IMR-90 (cell line): ENCODE results near the gene CMIP. TPM values are rescaled to one million over a fixed set of nuclear protein-coding genes. Genes with fewer than 3 reads are reported as not detected.
A peak's percentile ranks its signal among the peaks of the same experiment; 100 is the strongest.

ENCODE experiments used
- ATAC-seq: fragments of 200-7000 bp; cut with Tn5 transposase; 2 replicates; pipeline ENCODE4 v1.9.1; 2020; ENCODE audit warnings: low read depth, mild to moderate bottlenecking, moderate library complexity
- BruUV-seq: library from RNA; stranded (reverse); fragments of 400-500 nt; replicated peaks from 2 replicates; lab custom pipeline; 2021; lab: Mats Ljungman, UMichigan
- CTCF ChIA-PET: fragments of 300-600 bp; formaldehyde crosslinking; extraction: SDS; loops from one replicate; lab custom pipeline; 2021; ENCODE audit warnings: antibody characterized with exemption; lab: Yijun Ruan, JAX
- POLR2A ChIA-PET: fragments of 300-600 bp; sonication (Branson Sonifier 250); formaldehyde crosslinking; loops from one replicate; lab custom pipeline; 2022; ENCODE audit warnings: antibody characterized with exemption; ENCODE audit not compliant: unreplicated experiment; lab: Charles Lee
- DNase-seq: peaks from one replicate; pipeline ENCODE4 v3.0.0; 2013
- H2AFZ ChIP-seq: replicated peaks from 2 replicates; pipeline ENCODE3; 2013; ENCODE audit warnings: low read length, mild to moderate bottlenecking; ENCODE audit not compliant: poor library complexity
- H2AK5ac ChIP-seq: 2 replicates; pipeline ENCODE4 v1.6.1; 2013; ENCODE audit warnings: low read depth, low read length, inconsistent platforms
- H2AK9ac ChIP-seq: replicated peaks from 2 replicates; pipeline ENCODE3; 2013; ENCODE audit warnings: mild to moderate bottlenecking, low read depth, low read length, moderate library complexity; ENCODE audit not compliant: poor library complexity
- H2BK120ac ChIP-seq: 2 replicates; pipeline ENCODE4 v1.6.1; 2013; ENCODE audit warnings: low read depth, low read length, inconsistent platforms
- H2BK15ac ChIP-seq: 3 replicates; pipeline ENCODE4 v1.6.1; 2013; ENCODE audit warnings: low read depth, low read length, inconsistent platforms
- H2BK20ac ChIP-seq: 2 replicates; pipeline ENCODE4 v1.6.1; 2013; ENCODE audit warnings: low read depth, mild to moderate bottlenecking, inconsistent platforms, low read length, moderate library complexity
- H2BK5ac ChIP-seq: 2 replicates; pipeline ENCODE4 v1.6.1; 2013; ENCODE audit warnings: mild to moderate bottlenecking, low read depth, low read length, inconsistent platforms; ENCODE audit not compliant: poor library complexity, severe bottlenecking
- H3K14ac ChIP-seq: replicated peaks from 2 replicates; pipeline ENCODE4 v1.6.1; 2013; ENCODE audit warnings: low read depth, low read length, inconsistent platforms
- H3K18ac ChIP-seq: 2 replicates; pipeline ENCODE4 v1.6.1; 2013; ENCODE audit warnings: low read depth, low read length, control low read depth
- H3K23ac ChIP-seq: 2 replicates; pipeline ENCODE4 v1.6.1; 2013; ENCODE audit warnings: low read depth, low read length, inconsistent platforms
- H3K27ac ChIP-seq: 2 replicates; pipeline ENCODE4 v1.5.1; 2013; ENCODE audit warnings: mild to moderate bottlenecking, control low read depth, low read length; ENCODE audit not compliant: insufficient read depth
- H3K27me3 ChIP-seq: 2 replicates; pipeline ENCODE4 v1.6.1; 2013; ENCODE audit warnings: low read length; ENCODE audit not compliant: control insufficient read depth, insufficient read depth
- H3K36me3 ChIP-seq: 2 replicates; pipeline ENCODE4 v1.6.1; 2013; ENCODE audit warnings: low read length, mixed read lengths; ENCODE audit not compliant: control insufficient read depth, insufficient read depth
- H3K4ac ChIP-seq: 2 replicates; pipeline ENCODE4 v1.6.1; 2013; ENCODE audit warnings: low read depth, low read length, inconsistent platforms
- H3K4me1 ChIP-seq: 2 replicates; pipeline ENCODE4 v1.6.1; 2013; ENCODE audit warnings: low read length, mixed read lengths; ENCODE audit not compliant: control insufficient read depth, insufficient read depth
- H3K4me2 ChIP-seq: 2 replicates; pipeline ENCODE4 v1.6.1; 2013; ENCODE audit warnings: low read depth, mild to moderate bottlenecking, control low read depth, low read length, moderate library complexity
- H3K4me3 ChIP-seq: 2 replicates; pipeline ENCODE4 v1.5.1; 2013; ENCODE audit warnings: low read depth, mild to moderate bottlenecking, control low read depth, low read length, moderate library complexity; ENCODE audit not compliant: insufficient read depth
- H3K56ac ChIP-seq: 2 replicates; pipeline ENCODE4 v1.6.1; 2013; ENCODE audit warnings: low read length, inconsistent platforms; ENCODE audit not compliant: insufficient read depth; ENCODE audit errors: extremely low read depth
- H3K79me1 ChIP-seq, 2 experiments: 2 replicates each; pipeline ENCODE4 v1.6.1; 2013; ENCODE audit warnings: low read length in 2 of 2, inconsistent platforms in 1 of 2, low read depth in 1 of 2
- H3K9ac ChIP-seq: 2 replicates; pipeline ENCODE4 v1.6.1; 2013; ENCODE audit warnings: low read depth, low read length, control low read depth
- H3K9me1 ChIP-seq: 2 replicates; pipeline ENCODE4 v1.6.1; 2013; ENCODE audit warnings: low read length, inconsistent platforms; ENCODE audit not compliant: insufficient read depth
- H3K9me3 ChIP-seq: 2 replicates; pipeline ENCODE4 v1.6.1; 2013; ENCODE audit warnings: low read length; ENCODE audit not compliant: control insufficient read depth, insufficient read depth
- H4K20me1 ChIP-seq: 2 replicates; pipeline ENCODE4 v1.6.1; 2013; ENCODE audit warnings: low read length, inconsistent platforms; ENCODE audit not compliant: insufficient read depth
- H4K5ac ChIP-seq: 2 replicates; pipeline ENCODE4 v1.6.1; 2013; ENCODE audit warnings: mild to moderate bottlenecking, low read depth, low read length, control low read depth
- H4K8ac ChIP-seq, 2 experiments: 2 replicates each; pipeline ENCODE4 v1.6.1; 2013; ENCODE audit warnings: low read depth in 2 of 2, low read length in 2 of 2, control low read depth in 1 of 2, inconsistent platforms in 1 of 2
- H4K91ac ChIP-seq: 2 replicates; pipeline ENCODE4 v1.6.1; 2013; ENCODE audit warnings: low read depth, low read length, inconsistent platforms; ENCODE audit not compliant: insufficient read depth
- BHLHE40 ChIP-seq: fragments of 150-350 bp; IDR thresholded peaks from 2 replicates; pipeline ENCODE4 v1.6.1; 2016; ENCODE audit warnings: mild to moderate bottlenecking, low read depth, low read length
- MAFK ChIP-seq: IDR thresholded peaks from 2 replicates; pipeline ENCODE4 v1.6.1; 2012; ENCODE audit warnings: low read depth, low read length, improper control_type of control experiment
- MAZ ChIP-seq: IDR thresholded peaks from 2 replicates; pipeline ENCODE4 v1.6.1; 2012; ENCODE audit warnings: low read depth, mild to moderate bottlenecking, low read length, improper control_type of control experiment, moderate library complexity, borderline replicate concordance
- NFE2L2 ChIP-seq: fragments of 150-350 bp; IDR thresholded peaks from 2 replicates; pipeline ENCODE4 v1.6.1; 2016; ENCODE audit warnings: low read depth, mild to moderate bottlenecking, low read length
- POLR2A ChIP-seq: IDR thresholded peaks from 2 replicates; pipeline ENCODE4 v1.6.1; 2012; ENCODE audit warnings: mild to moderate bottlenecking, low read depth, low read length
- RAD21 ChIP-seq: IDR thresholded peaks from 2 replicates; pipeline ENCODE4 v1.6.1; 2012; ENCODE audit warnings: low read length, improper control_type of control experiment
- RCOR1 ChIP-seq: IDR thresholded peaks from 2 replicates; pipeline ENCODE4 v1.6.1; 2012; ENCODE audit warnings: mild to moderate bottlenecking, low read length, improper control_type of control experiment; ENCODE audit not compliant: insufficient replicate concordance
- RFX5 ChIP-seq: IDR thresholded peaks from 2 replicates; pipeline ENCODE4 v1.8.0; 2012; ENCODE audit warnings: low read depth, mild to moderate bottlenecking, low read length, moderate library complexity
- SMC3 ChIP-seq: fragments of 150-350 bp; IDR thresholded peaks from 2 replicates; pipeline ENCODE4 v1.6.1; 2016; ENCODE audit warnings: low read depth, mild to moderate bottlenecking, antibody characterized with exemption, low read length, moderate library complexity
- USF2 ChIP-seq: fragments of 150-350 bp; IDR thresholded peaks from 2 replicates; pipeline ENCODE4 v1.6.1; 2017; ENCODE audit warnings: mild to moderate bottlenecking, antibody characterized with exemption, low read length, low read depth
- WGBS, 2 experiments: methylation state at CpG; one replicate each; pipeline versions ENCODE4 v1.1.5 to v1.1.7; 2013; ENCODE audit warnings: missing lambda C conversion rate in 2 of 2; ENCODE audit not compliant: insufficient read length in 1 of 2; ENCODE audit errors: extremely low coverage in 2 of 2; 5-methylcytosine and 5-hydroxymethylcytosine counted together
- dilution Hi-C: fragments of 300-500 bp; cut with HindIII; formaldehyde crosslinking; loops from one replicate; pipeline ENCODE4 v1.14.3; 2018; ENCODE audit warnings: low sequenced_read_pairs; ENCODE audit not compliant: unreplicated experiment
- in situ Hi-C: fragments of 300-500 bp; cut with MboI; formaldehyde crosslinking; loops from 3 replicates; pipeline ENCODE4 v1.14.3; 2019; ENCODE audit warnings: low sequenced_read_pairs, inconsistent platforms, mixed read lengths
- intact Hi-C: fragments of 100-400 bp; cut with micrococcal nuclease; formaldehyde crosslinking; loops from 2 replicates; pipeline ENCODE4 v1.10.0; 2022
- polyA plus RNA-seq, 3 experiments: library from polyadenylated mRNA; depleted of rRNA; stranded (reverse); fragments of >200 nt; gene quantifications; 2 replicates each; pipeline ENCODE4 v1.2.3, GENCODE V29; 2012; ENCODE audit warnings: low replicate concordance in 1 of 3
- total RNA-seq: library from RNA; depleted of rRNA; stranded (reverse); fragments of >200 nt; gene quantifications from 2 replicates; pipeline ENCODE4 v1.2.3, GENCODE V29; 2012

Gene CMIP
- total and polyA plus RNA-seq, 2 of the 4 experiments (the other 2 are of a cell fraction): 3.2 to 11.6 TPM

DNA sequence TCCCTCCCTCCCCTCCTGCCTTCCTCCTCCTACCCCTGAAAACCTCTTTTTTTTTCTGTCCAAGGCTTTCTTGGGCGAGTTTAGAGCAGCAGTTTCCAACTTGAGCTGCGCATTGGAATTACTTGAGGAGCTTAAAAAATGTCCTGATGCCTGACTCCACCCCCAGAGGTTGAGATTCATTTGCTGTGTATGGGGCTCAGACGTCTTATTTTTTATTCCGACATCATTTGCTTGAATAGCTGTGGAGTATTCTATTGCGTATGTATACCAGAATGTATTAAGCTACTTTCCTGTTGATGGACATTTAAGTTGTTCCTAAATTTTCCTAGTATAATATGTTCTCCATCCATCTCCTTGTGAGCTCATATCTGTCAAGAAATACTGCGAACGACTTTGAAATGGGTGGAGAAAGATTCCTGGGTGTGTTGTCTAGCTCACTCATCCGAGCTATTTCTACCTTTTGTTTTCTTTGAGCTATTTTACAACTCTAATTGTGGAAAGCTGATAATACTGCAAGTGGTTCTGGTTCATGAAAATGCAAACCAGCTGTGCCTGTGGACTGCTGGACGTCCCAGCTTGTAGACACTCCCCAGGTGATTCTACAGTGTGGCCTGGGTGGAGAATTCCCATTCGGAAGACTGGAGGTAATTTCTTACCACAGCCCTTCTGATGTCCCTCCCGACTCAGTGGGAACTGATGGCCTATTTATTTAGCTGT, 40.5 kb downstream of the CMIP start:
- no peak overlapping the region for H3K9ac ChIP-seq
- no peak overlapping the region for H2AK9ac ChIP-seq
- H3K9me3 ChIP-seq: no peaks in the 10 kb centered on the region
- DNase-seq: no peak
- no peak overlapping the region for H3K23ac ChIP-seq
- H4K91ac ChIP-seq: no peak overlapping the region
- no peak overlapping the region for H4K8ac ChIP-seq
- BruUV-seq: no TSS peak
- no peak overlapping the region for H2BK5ac ChIP-seq
- H3K14ac ChIP-seq: no peak overlapping the region
- dilution Hi-C loops (no loop called here), in situ Hi-C loops (no loop called here), intact Hi-C loops (no loop called here)
- no CpG with 5 or more reads among the region's 11 CpGs for WGBS, 2 experiments
- peaks cover 25% of the 10 kb centered on the region for H3K9me1 ChIP-seq
- no peak overlapping the region for H2BK15ac ChIP-seq
- no peak overlapping the region for H3K56ac ChIP-seq
- H4K20me1 ChIP-seq: peaks cover 94% of the 10 kb centered on the region
- no peak overlapping the region for H3K27ac ChIP-seq
- H2BK20ac ChIP-seq: no peak overlapping the region
- H3K36me3 ChIP-seq: no peaks in the 10 kb centered on the region
- no peak overlapping the region for H4K5ac ChIP-seq
- TF ChIP-seq MAZ: no peak
- no peak for TF ChIP-seq RFX5
- no peak for TF ChIP-seq RAD21
- TF ChIP-seq BHLHE40: no peak
- no peak for TF ChIP-seq USF2
- no peak for TF ChIP-seq RCOR1
- TF ChIP-seq NFE2L2: no peak
- TF ChIP-seq SMC3: no peak
- no peak for TF ChIP-seq MAFK
- no peak for TF ChIP-seq POLR2A
- no peak overlapping the region for H2AFZ ChIP-seq
- ChIA-PET POLR2A (interaction anchor here (0.6 kb wide), 1 partner anchor 12 kb away, joined by 3 read pairs; no protein-coding TSS in a partner anchor), CTCF (interaction anchor here (0.6 kb wide), 1 partner anchor 11 kb away, joined by 3 read pairs; no protein-coding TSS in a partner anchor)
- 0 out of 2 replicates have a peak overlapping the region, but pooled peaks have one; percentile 17 for H3K4ac ChIP-seq
- no peak overlapping the region for H3K18ac ChIP-seq
- H3K4me1 ChIP-seq: peaks cover 27% of the 10 kb centered on the region
- H3K79me1 ChIP-seq: peaks cover 39 to 92% of the 10 kb centered on the region in 2 experiments; a peak in 3 of 4 replicates
- peak overlapping the region; percentile 5; the same call in 1 of the 2 replicates for H2AK5ac ChIP-seq
- H3K4me3 ChIP-seq: no peak overlapping the region
- H3K4me2 ChIP-seq: no peak overlapping the region
- no peak for ATAC-seq
- H3K27me3 ChIP-seq: no peaks in the 10 kb centered on the region
- no peak overlapping the region for H2BK120ac ChIP-seq
